Stimulated activated naive B cell treated with anti-CD40 and anti-IgM and Interleukin-4, amounts not matched to agents 10 μg/mL and 1 μg/mL and 100 μg/mL, for 72 hours (primary cell): Measurements from ENCODE around the gene GLI3.
A peak's percentile ranks its signal among the peaks of the same experiment; 100 is the strongest.

Experiments used
- ATAC-seq, 2 donors: fragments of 150-1000 bp; cut with Tn5 transposase; replicated peaks; 2 replicates each; pipeline ENCODE4 v1.10.0; 2021; ENCODE audit warnings: moderate library complexity in 1 of 2
- DNase-seq: peaks from one replicate; pipeline ENCODE4 v3.0.0; 2021
- H3K27ac Mint-ChIP-seq: one replicate; pipeline ENCODE4 v1.8.0; 2022; ENCODE audit warnings: mild to moderate bottlenecking, mixed read lengths
- H3K27me3 Mint-ChIP-seq, 2 donors: one replicate each; pipeline ENCODE4 v1.8.0; 2022; ENCODE audit warnings: mixed read lengths in 2 of 2
- H3K36me3 Mint-ChIP-seq, 2 donors: one replicate each; pipeline ENCODE4 v1.8.0; 2022; ENCODE audit warnings: mixed read lengths in 2 of 2, mild to moderate bottlenecking in 1 of 2
- H3K4me1 Mint-ChIP-seq, 2 donors: one replicate each; pipeline ENCODE4 v1.8.0; 2022; ENCODE audit warnings: mixed read lengths in 2 of 2, mild to moderate bottlenecking in 1 of 2
- H3K4me3 Mint-ChIP-seq, 2 donors: one replicate each; pipeline ENCODE4 v1.8.0; 2022; ENCODE audit warnings: mild to moderate bottlenecking in 2 of 2, mixed read lengths in 2 of 2, moderate library complexity in 1 of 2
- H3K9me3 Mint-ChIP-seq, 2 donors: one replicate each; pipeline ENCODE4 v1.8.0; 2022; ENCODE audit warnings: mixed read lengths in 2 of 2, mild to moderate bottlenecking in 1 of 2

GLI3 gene

GRCh38 chr7:42247301-42247700 is 10.3 kb upstream of the GLI3 start:
- no peak for DNase-seq
- Mint-ChIP-seq H3K36me3 (no peaks in the 10 kb centered on the region), H3K4me1 (no peaks in the 10 kb centered on the region), H3K4me3 (no peak overlapping the region), H3K27ac (no peak overlapping the region), H3K27me3 (peaks cover 1 to 9% of the 10 kb centered on the region in 2 donors), H3K9me3 (peaks cover 0 to 5% of the 10 kb centered on the region in 2 donors)
- ATAC-seq = no peak

- H3K4me1 Mint-ChIP-seq = no peaks in the 10 kb centered on the region
- H3K36me3 Mint-ChIP-seq = no peaks in the 10 kb centered on the region
- peaks cover 18 to 32% of the 10 kb centered on the region in 2 donors for H3K27me3 Mint-ChIP-seq
- no peak overlapping the region for H3K4me3 Mint-ChIP-seq
- DNase-seq (no peak), ATAC-seq (no peak)
- no peaks in the 10 kb centered on the region for H3K9me3 Mint-ChIP-seq
- no peak overlapping the region for H3K27ac Mint-ChIP-seq
Observed at GRCh38 chr7:42244828-42245227, 7.8 kb upstream of the GLI3 start.

GRCh38 chr7:42242381-42242780 is 5.4 kb upstream of the GLI3 start:
- Mint-ChIP-seq H3K4me1 (peaks cover 7 to 9% of the 10 kb centered on the region in 2 donors), H3K4me3 (no peak overlapping the region), H3K36me3 (peaks cover 0 to 4% of the 10 kb centered on the region in 2 donors), H3K9me3 (no peaks in the 10 kb centered on the region), H3K27ac (no peak overlapping the region), H3K27me3 (peaks cover 39 to 56% of the 10 kb centered on the region in 2 donors)
- no peak for DNase-seq
- no peak for ATAC-seq

- no peak for DNase-seq
- ATAC-seq = no peak
- peaks cover 43 to 61% of the 10 kb centered on the region in 2 donors for H3K27me3 Mint-ChIP-seq
- no peaks in the 10 kb centered on the region for H3K9me3 Mint-ChIP-seq
- H3K36me3 Mint-ChIP-seq = peaks cover 0 to 4% of the 10 kb centered on the region in 2 donors
- H3K4me3 Mint-ChIP-seq = no peak overlapping the region
- H3K27ac Mint-ChIP-seq = no peak overlapping the region
- H3K4me1 Mint-ChIP-seq = peaks cover 8 to 11% of the 10 kb centered on the region in 2 donors
Observed at GRCh38 chr7:42241424-42241823, 4.4 kb upstream of the GLI3 start.

GRCh38 chr7:42240416-42240815 is 3.4 kb upstream of the GLI3 start:
- Mint-ChIP-seq H3K9me3 (no peaks in the 10 kb centered on the region), H3K27ac (no peak overlapping the region), H3K4me3 (no peak overlapping the region), H3K36me3 (peaks cover 0 to 4% of the 10 kb centered on the region in 2 donors), H3K4me1 (peaks cover 12 to 20% of the 10 kb centered on the region in 2 donors), H3K27me3 (peaks cover 53 to 71% of the 10 kb centered on the region in 2 donors)
- ATAC-seq (no peak), DNase-seq (no peak)

- Mint-ChIP-seq H3K4me1 (peaks cover 12 to 20% of the 10 kb centered on the region in 2 donors), H3K4me3 (peak overlapping the region; percentile 81 to 91), H3K27me3 (peaks cover 55 to 77% of the 10 kb centered on the region in 2 donors), H3K9me3 (no peaks in the 10 kb centered on the region), H3K27ac (peak overlapping the region; percentile 75), H3K36me3 (peaks cover 0 to 4% of the 10 kb centered on the region in 2 donors)
- ATAC-seq (no peak), DNase-seq (no peak)
Observed at GRCh38 chr7:42238709-42239366, 1.8 kb upstream of the GLI3 start.

- peaks cover 0 to 4% of the 10 kb centered on the region in 2 donors for H3K36me3 Mint-ChIP-seq
- peaks cover 55 to 82% of the 10 kb centered on the region in 2 donors for H3K27me3 Mint-ChIP-seq
- H3K4me1 Mint-ChIP-seq = peaks cover 12 to 20% of the 10 kb centered on the region in 2 donors
- peak overlapping the region; percentile 75 for H3K27ac Mint-ChIP-seq
- no peak for DNase-seq
- ATAC-seq = peak; percentile 15
- H3K4me3 Mint-ChIP-seq = peak overlapping the region; percentile 82 to 91
- H3K9me3 Mint-ChIP-seq = no peaks in the 10 kb centered on the region
Observed at GRCh38 chr7:42237811-42238541, 967 bp upstream of the GLI3 start.

GRCh38 chr7:42236266-42236975 is 588 bp downstream of the GLI3 start:
- H3K4me1 Mint-ChIP-seq = peaks cover 12 to 20% of the 10 kb centered on the region in 2 donors
- H3K27me3 Mint-ChIP-seq = peaks cover 55 to 79% of the 10 kb centered on the region in 2 donors
- H3K9me3 Mint-ChIP-seq = no peaks in the 10 kb centered on the region
- peak; percentile 35 to 36 for ATAC-seq
- peaks cover 0 to 4% of the 10 kb centered on the region in 2 donors for H3K36me3 Mint-ChIP-seq
- no peak overlapping the region for H3K27ac Mint-ChIP-seq
- DNase-seq = no peak
- H3K4me3 Mint-ChIP-seq = peak overlapping the region; percentile 81 to 85

- peaks cover 54 to 78% of the 10 kb centered on the region in 2 donors for H3K27me3 Mint-ChIP-seq
- H3K9me3 Mint-ChIP-seq = no peaks in the 10 kb centered on the region
- ATAC-seq (no peak), DNase-seq (no peak)
- H3K4me1 Mint-ChIP-seq = peaks cover 12 to 20% of the 10 kb centered on the region in 2 donors
- peak overlapping the region; percentile 81 to 85 for H3K4me3 Mint-ChIP-seq
- peaks cover 0 to 4% of the 10 kb centered on the region in 2 donors for H3K36me3 Mint-ChIP-seq
- H3K27ac Mint-ChIP-seq = no peak overlapping the region
Observed at GRCh38 chr7:42235741-42236161, 1.3 kb downstream of the GLI3 start.

GRCh38 chr7:42234736-42235135 is 2.3 kb downstream of the GLI3 start:
- Mint-ChIP-seq H3K27ac (no peak overlapping the region), H3K27me3 (peaks cover 49 to 68% of the 10 kb centered on the region in 2 donors), H3K4me1 (peaks cover 12 to 20% of the 10 kb centered on the region in 2 donors), H3K4me3 (no peak overlapping the region), H3K9me3 (no peaks in the 10 kb centered on the region), H3K36me3 (peaks cover 0 to 4% of the 10 kb centered on the region in 2 donors)
- no peak for DNase-seq
- no peak for ATAC-seq

- Mint-ChIP-seq H3K4me3 (no peak overlapping the region), H3K4me1 (peaks cover 12 to 20% of the 10 kb centered on the region in 2 donors), H3K9me3 (no peaks in the 10 kb centered on the region), H3K27ac (no peak overlapping the region), H3K36me3 (peaks cover 0 to 4% of the 10 kb centered on the region in 2 donors), H3K27me3 (peaks cover 45 to 63% of the 10 kb centered on the region in 2 donors)
- ATAC-seq (no peak), DNase-seq (no peak)
Observed at GRCh38 chr7:42233695-42234331, 3.2 kb downstream of the GLI3 start.

- peaks cover 43 to 63% of the 10 kb centered on the region in 2 donors for H3K27me3 Mint-ChIP-seq
- no peak overlapping the region for H3K4me3 Mint-ChIP-seq
- peaks cover 0 to 2% of the 10 kb centered on the region in 2 donors for H3K36me3 Mint-ChIP-seq
- H3K27ac Mint-ChIP-seq = no peak overlapping the region
- no peaks in the 10 kb centered on the region for H3K9me3 Mint-ChIP-seq
- H3K4me1 Mint-ChIP-seq = peaks cover 8 to 19% of the 10 kb centered on the region in 2 donors
- DNase-seq (no peak), ATAC-seq (no peak)
Observed at GRCh38 chr7:42233171-42233570, 3.8 kb downstream of the GLI3 start.

GRCh38 chr7:42232275-42232674 is 4.7 kb downstream of the GLI3 start:
- H3K9me3 Mint-ChIP-seq = no peaks in the 10 kb centered on the region
- DNase-seq = no peak
- no peak overlapping the region for H3K4me3 Mint-ChIP-seq
- ATAC-seq = peak in 1 of 2 donors; percentile 13
- no peaks in the 10 kb centered on the region for H3K36me3 Mint-ChIP-seq
- peaks cover 10 to 24% of the 10 kb centered on the region in 2 donors for H3K4me1 Mint-ChIP-seq
- H3K27ac Mint-ChIP-seq = no peak overlapping the region
- peaks cover 43 to 63% of the 10 kb centered on the region in 2 donors for H3K27me3 Mint-ChIP-seq
